ENCODE data around the gene IGSF9B.

Gene IGSF9B

GRCh38 chr11:133943950-133944698 is 12.6 kb downstream of the IGSF9B start:
- TF ChIP-seq FOXM1 (IDR thresholded peaks at IDR 0.05; ENCODE audit: borderline replicate concordance, low read depth) (no peak), TEAD4 (IDR thresholded peaks at IDR 0.05) (no peak), CEBPB (IDR thresholded peaks at IDR 0.05) (no peak), EP300 (IDR thresholded peaks at IDR 0.05; ENCODE audit: borderline replicate concordance) (no peak), YY1 (IDR thresholded peaks at IDR 0.05; ENCODE audit: low read depth) (no peak), CREB1 (IDR thresholded peaks at IDR 0.05; ENCODE audit: low read depth) (no peak), ZBTB7A (IDR thresholded peaks at IDR 0.05; ENCODE audit: low read depth) (no peak), REST (IDR thresholded peaks at IDR 0.05; ENCODE audit: low read depth) (no peak), RAD21 (IDR thresholded peaks at IDR 0.05; ENCODE audit: low read depth) (no peak), MAX (IDR thresholded peaks at IDR 0.05) (no peak), EGR1 (IDR thresholded peaks at IDR 0.05) (no peak), USF1 (IDR thresholded peaks at IDR 0.05) (no peak), TCF12 (IDR thresholded peaks at IDR 0.05; ENCODE audit: low read depth) (no peak)

GRCh38 chr11:133942577-133942976 is 14.2 kb downstream of the IGSF9B start:
- TF ChIP-seq EGR1 (IDR thresholded peaks at IDR 0.05) = no peak
- TF ChIP-seq MAX (IDR thresholded peaks at IDR 0.05) = no peak
- TF ChIP-seq ZBTB7A (IDR thresholded peaks at IDR 0.05; ENCODE audit: low read depth) = no peak
- TF ChIP-seq TAF1 (IDR thresholded peaks at IDR 0.05; ENCODE audit: low read depth) = no peak
- no peak for TF ChIP-seq CREB1 (IDR thresholded peaks at IDR 0.05; ENCODE audit: low read depth)
- TF ChIP-seq EP300 (IDR thresholded peaks at IDR 0.05; ENCODE audit: borderline replicate concordance) = no peak
- TF ChIP-seq NFIC (IDR thresholded peaks at IDR 0.05) = no peak
- no peak for TF ChIP-seq YY1 (IDR thresholded peaks at IDR 0.05; ENCODE audit: low read depth)
- TF ChIP-seq FOXM1 (IDR thresholded peaks at IDR 0.05; ENCODE audit: borderline replicate concordance, low read depth) = no peak

GRCh38 chr11:133941546-133941945 is 15.2 kb downstream of the IGSF9B start:
- TF ChIP-seq EGR1 (IDR thresholded peaks at IDR 0.05) = no peak
- no peak for TF ChIP-seq TCF12 (IDR thresholded peaks at IDR 0.05; ENCODE audit: low read depth)
- no peak for TF ChIP-seq TAF1 (IDR thresholded peaks at IDR 0.05; ENCODE audit: low read depth)

GRCh38 chr11:133940034-133940433 is 16.7 kb downstream of the IGSF9B start:
- TF ChIP-seq REST (IDR thresholded peaks at IDR 0.05; ENCODE audit: low read depth) (no peak), EP300 (IDR thresholded peaks at IDR 0.05; ENCODE audit: borderline replicate concordance) (no peak), CEBPB (IDR thresholded peaks at IDR 0.05) (no peak)

GRCh38 chr11:133939558-133939957 is 17.2 kb downstream of the IGSF9B start:
- TF ChIP-seq NFIC (IDR thresholded peaks at IDR 0.05) (no peak), USF1 (IDR thresholded peaks at IDR 0.05) (no peak), REST (IDR thresholded peaks at IDR 0.05; ENCODE audit: low read depth) (no peak), YY1 (IDR thresholded peaks at IDR 0.05; ENCODE audit: low read depth) (no peak)

All from Ishikawa (cell line).